HG03175 (cell line): ENCODE results near the gene WDR87.
"Not testable (repeated sequence)": the region's sequence is repeated elsewhere in the genome, so short reads cannot be mapped to it uniquely, and the experiment has no call there.

Source experiments
- ATAC-seq: cut with Tn5 transposase; IDR thresholded peaks from one replicate; pipeline ENCODE4 v1.9.1; 2021; ENCODE audit warnings: mild to moderate bottlenecking, moderate library complexity; ENCODE audit not compliant: unreplicated experiment

WDR87 gene

DNA sequence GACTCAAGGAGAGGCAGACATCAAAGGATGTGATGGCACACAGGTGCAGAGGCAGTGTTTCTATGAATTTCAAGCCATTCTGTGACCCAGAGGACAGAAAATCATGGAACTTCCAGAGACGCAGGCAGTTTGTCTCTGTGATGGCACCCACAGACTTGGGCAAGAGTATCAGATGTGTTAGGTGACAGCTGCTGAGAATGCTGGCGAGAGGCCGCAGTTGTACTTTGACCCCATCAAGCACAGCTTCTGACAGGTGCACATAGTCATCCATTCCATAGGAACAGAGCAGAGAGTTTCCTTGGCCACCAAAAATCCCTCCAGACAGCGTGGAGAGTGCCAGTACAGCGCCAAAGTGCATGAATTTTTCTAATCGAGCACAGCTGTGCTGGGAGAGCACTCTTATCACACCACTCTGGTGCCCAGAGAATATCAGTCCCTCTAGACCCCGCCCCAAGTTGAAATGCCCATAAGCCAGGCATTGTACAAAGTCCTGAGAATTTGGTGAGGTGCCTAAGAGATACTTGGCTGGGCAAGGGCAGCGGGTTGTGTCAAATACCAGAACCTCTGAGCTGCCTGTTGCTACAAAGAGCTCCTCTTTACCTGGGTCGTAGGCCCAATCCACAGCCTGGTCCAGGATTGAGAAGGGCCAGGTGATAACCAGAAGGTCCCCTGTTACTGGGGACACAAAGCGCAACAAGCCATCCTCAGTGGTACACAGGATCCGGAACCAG is 12.4 kb downstream of the WDR87 start:
- no peak for ATAC-seq

DNA sequence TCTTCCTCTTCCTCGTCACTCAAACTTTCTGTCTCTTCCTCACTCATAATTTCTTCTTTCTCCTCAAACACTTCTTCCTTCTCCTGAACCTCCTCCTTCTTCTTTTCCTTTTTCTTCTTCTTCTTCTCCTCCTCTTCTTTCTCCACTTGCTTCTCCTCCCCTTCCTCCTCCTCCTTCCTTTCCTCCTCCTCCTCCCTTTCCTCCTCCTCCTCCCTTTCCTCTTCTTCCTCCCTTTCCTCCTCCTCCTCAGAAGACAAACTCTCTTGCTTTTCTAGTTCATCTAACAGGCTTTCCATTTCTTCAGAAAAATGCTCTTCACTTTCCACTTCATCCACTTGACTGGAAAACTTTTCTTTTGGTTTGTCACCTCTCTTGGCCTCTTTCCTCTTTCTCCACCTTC is 19.8 kb downstream of the WDR87 start:
- ATAC-seq: no peak

DNA sequence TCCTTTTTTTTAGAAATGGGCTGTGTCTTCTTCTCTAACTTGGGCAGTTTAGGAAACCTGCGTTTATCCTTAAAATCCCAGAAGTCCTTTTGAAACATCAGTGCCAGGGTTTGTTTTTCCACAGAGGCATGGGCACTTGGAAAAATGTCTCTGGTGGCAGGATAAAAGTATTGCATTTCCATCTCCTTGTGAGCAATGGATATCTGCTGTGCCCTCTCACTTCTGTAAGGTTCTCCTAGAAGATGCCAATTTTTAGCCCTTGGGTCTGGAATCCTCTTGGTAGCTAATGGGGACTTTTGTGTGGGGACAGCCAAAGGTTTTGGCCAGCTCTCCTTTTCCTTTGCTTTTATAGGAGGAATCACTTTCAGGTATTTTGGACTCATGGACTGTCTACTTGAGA is 21.0 kb downstream of the WDR87 start:
- no peak for ATAC-seq

DNA sequence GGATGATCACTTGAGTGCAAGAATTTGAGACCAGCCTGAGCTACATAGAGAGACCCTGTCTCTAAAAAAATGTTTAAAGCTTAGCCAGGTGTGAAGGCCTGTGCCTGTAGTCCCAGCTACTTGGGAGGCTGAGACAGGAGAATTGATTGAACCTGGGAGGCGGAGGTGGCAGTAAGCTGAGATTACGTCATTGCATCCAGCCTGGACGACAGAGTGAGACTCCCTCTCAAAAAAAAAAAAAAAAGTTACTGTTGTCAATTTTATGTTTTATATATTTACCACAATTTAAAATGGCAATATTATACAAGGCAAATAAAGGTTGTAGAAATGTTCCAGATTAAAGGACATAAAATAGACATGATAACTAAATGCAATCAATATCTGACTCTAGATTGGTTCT is 29.2 kb downstream of the WDR87 start:
- no peak for ATAC-seq

DNA sequence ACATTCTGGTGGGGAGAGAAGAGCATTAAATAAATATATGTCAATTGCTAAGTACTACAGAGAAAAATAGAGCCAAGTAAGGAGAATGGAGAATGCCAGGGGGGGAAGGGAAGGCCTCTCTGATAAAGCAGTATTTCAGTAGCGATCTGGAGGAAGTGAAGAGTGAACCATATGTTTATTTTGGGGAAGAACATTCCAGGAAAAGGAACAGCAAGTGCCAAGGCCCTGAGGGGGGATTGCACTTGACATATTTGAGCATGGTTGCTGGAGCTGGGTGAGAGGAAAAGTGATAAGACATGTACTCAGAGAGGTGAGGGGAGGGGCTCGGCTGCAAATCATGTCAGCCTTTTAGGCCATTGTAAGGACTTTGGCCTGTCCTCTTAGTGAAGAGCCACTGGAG is 30.4 kb downstream of the WDR87 start:
- no peak for ATAC-seq

DNA sequence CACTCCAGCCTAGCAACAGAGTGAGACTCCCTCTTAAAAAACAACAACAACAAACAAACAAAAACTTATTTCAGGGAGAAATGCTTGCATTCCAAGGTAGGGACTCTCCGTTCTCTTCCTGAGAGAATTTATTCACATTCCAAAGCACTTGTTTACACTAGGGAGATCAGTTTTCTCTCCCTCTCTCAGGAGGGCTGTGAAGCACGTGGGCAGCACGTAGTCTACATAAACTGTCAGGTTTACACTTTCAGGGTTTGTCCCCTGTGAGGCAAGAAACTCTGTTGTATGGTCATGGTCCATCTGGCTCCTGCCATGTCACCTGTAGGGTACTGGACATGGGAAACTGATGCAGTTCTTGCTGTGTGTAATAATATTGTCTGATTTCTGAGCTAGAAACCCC is 31.6 kb downstream of the WDR87 start:
- ATAC-seq: no peak

DNA sequence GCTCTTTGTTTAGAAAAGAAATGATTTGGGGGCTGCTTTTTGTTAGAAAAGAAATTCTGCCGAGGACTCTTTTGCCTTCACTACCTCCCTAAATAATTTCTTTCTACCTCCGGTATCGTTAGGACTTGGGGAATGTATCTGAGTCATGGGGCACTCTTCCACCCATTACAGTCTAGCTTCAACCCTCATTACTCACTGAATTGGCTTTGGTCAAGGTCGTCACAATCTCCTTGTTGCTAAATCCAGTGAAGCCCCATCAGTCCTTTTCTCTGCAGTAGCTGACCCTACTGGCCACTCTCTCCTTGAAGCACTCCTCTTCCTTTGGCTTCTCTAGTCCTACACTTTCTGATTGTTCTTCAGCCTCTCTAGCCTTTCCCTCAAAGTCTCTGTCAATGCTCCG is 34.0 kb downstream of the WDR87 start:
- ATAC-seq: no peak

DNA sequence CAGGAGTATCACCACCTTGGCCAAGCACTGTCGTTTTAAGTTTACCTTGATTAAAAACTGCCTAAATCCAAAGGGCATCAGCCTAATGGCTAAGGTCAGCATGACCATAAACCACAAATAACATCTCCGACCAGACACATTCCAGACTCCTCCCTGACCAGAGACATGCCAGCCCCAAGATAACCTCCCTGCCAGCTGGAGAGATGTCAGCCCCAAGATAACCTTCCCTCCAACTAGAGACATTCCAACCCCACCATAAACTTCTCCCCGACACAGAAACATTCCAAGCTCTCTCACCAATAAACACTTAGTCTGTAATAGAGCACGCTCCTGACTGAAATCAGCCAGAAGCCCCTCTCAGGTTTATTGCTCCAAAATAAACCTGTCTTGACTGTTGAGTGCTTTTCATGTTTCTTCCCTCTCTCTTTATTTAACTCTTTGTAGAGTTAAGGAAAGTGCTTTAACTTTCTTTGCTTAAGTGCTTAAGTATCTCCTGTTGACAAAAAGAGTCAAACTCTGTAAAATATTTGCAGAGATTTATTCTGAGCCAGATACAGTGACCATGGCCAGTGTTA is 36.5 kb downstream of the WDR87 start:
- no peak for ATAC-seq

DNA sequence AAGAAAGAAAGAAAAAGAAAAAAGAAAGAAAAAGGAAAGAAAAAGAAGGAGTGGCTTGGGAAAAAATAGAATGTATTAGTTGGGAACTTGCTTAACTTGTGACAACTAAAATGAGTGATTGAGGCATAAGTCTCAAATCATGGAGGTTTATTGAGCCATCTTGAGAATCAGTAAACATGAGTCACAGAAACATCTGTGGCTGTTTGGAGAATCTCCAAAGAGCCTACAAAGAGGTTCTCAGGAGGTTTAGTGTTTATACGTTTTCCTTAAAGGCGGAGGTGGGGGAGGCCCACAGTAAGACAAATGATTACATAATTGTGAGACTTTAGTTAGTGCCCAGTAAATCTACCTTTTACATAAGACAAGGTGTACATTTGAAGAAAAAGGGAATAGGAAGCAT is 38.6 kb downstream of the WDR87 start:
- no peak for ATAC-seq

DNA sequence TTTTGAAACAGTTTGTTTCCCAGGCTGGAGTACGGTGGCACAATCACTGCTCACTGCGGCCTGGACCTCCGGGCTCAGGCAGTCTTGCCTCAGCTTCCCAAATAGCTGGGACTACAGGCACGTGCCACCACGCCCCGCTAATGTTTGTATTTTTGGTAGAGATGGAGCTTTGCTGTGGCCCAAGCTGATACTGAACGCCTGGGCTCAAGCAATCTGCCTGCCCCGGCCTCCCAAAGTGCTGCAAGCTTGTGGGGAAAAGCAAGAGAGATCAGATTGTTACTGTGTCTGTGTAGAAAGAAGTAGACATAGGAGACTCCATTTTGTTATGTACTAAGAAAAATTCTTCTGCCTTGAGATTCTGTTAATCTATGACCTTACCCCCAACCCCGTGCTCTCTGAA is 40.5 kb downstream of the WDR87 start:
- ATAC-seq: not testable (repeated sequence)

DNA sequence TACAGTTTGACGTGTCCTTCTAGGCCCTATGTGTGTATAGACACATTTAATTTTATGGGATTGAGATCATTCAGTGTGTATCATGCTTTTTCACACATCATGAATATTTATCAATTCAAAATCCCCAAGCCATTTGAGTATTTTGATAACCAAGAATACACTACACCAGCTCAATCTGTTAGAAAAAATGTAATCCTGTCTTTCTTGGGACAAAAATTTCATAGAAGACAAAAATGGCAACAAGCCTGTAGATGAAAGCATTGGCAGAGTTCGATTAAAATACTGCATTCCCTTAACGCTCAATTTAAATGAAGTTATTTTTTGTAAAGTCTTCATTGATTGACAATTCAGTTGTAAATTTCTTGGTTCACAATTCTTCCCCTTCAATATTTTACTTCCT is 41.9 kb downstream of the WDR87 start:
- ATAC-seq: no peak

DNA sequence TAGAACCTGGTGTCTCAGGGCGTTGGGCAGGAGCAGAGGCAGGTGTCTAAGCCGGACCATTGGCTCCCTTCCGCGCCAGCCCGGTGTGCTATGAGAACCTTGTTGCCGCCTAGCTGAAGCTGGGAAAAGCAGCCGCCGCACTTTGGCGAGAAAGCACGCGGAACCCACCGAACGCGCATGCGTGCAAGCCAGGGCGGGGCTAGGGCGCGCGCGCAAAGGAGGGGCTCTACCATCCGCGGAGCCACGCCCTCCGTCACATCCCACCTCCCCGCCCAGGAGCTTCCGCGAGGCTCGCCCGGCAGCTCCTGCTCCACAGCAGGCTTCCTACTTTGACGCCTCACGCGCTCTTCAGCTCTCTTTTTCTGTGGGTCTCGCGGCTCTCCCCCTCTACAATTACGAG is 51.3 kb downstream of the WDR87 start:
- ATAC-seq: no peak

DNA sequence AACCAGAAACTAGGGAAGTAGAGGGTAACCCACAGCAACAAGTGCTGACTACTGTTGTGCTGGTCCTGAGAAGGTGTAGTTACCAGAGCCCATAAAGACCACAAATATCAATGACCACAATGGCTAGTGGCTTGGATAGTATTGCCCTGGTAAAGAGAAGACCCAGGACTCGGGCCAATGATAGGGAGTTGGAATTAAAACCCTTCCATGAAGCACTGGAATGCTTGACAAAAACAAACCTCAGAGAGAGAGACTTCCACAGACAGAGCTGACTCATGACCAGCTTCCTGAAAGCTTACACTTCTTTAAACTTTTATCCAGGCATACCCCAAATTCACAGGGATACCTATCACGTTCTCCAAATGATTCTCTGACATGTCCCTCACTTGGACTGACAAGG is 60.5 kb downstream of the WDR87 start:
- ATAC-seq: no peak
